Glomerular visceral epithelial cell (primary cell): ENCODE data around the gene KDM1A.

ENCODE experiments used
- DNase-seq: peaks from one replicate; pipeline ENCODE4 v3.0.0-alpha.2; 2016; ENCODE audit errors: extremely low spot score

The KDM1A gene

GRCh38 chr1:23110391-23110790 lies 91.1 kb downstream of the KDM1A start:
- no peak for DNase-seq

DNA sequence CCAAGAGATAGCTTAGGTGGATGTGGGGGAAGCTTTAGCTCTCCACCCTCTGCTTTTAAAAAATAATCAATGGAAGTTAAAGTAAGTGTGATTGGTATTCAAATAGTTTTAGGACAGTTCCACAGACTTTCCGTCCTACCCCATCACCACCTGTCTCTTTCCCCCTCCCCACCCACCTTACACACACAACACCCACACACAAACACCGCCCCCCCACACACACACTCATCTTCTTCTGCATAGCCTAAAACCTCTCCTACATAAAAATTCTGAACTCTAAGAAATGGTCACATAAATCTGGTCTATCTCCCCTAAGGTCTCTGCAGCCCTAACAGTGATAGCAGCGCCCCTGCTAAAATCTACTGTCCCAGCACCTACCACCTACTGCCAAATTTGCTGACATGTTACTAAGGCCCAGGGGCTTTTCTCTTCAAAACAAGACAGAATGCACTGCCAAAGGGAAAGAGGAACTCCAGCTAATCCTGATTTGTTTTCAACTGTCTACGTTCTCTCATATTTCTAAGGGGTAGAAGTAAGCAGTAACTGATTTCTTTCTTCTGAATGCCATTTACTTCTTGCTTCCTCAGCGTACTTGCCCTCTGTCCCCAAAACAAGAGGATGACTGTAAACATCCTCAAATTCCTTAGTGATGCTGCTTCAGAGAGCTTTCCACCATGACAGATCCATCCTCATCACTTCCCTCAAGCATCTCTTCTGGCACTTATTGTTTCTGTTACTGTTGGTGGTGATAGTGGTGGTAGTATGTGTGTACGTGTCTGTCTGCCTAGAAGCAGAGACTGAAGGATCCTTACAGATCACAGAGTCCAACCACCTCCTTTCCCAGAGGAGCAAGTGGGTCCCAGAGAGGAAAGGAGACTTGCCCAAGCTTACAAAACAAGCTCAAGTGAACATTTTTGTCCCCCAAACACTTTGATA lies 92.6 kb downstream of the KDM1A start:
- no peak for DNase-seq

GRCh38 chr1:23114424-23115079 lies 95.3 kb downstream of the KDM1A start:
- no peak for DNase-seq

GRCh38 chr1:23116216-23116836 lies 97.1 kb downstream of the KDM1A start:
- DNase-seq, result no peak

- DNase-seq, result peak; percentile 40
Observed at GRCh38 chr1:23116921-23117699, 97.8 kb downstream of the KDM1A start.

DNA sequence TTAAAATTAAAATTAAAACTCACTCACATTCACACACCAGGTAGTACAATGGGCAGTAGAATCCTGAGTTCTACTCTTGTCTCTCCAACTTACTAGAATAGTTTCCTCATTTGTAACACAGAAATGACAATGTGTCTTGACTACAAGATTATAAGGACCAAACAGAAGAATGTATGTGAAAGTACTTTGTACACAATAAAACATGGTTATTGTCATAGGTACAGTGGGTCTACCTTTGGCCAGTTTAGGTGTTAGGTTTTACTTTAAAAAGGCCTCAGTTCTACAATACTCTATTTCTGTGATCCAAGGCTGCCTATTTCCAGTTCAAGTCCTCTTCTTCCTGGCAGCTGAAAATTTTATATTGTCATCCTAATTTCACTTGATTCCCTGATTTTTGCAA lies 99.1 kb downstream of the KDM1A start:
- no peak for DNase-seq

GRCh38 chr1:23118957-23119792 lies 99.9 kb downstream of the KDM1A start:
- peak; percentile 27 for DNase-seq

DNA sequence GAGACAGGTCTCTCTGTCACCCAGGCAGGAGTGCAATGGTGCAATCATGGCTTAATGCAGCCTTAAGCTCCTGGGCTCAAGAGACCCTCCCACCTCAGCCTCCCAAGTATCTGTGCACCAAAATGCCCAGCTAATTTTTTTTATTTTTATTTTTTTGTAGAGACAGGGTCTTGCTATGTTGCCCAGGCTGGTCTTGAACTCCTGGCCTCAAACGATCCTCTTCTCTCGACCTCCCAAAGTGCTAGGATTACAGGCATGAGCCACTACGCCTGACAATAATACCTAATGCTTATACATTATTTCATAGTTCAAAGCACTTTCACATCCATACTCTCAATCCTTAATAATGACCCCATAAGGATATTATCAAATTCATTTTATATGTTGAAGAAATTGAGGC lies 101.1 kb downstream of the KDM1A start:
- no peak for DNase-seq

GRCh38 chr1:23122023-23122748 lies 102.9 kb downstream of the KDM1A start:
- DNase-seq, result peak; percentile 38

GRCh38 chr1:23122796-23123195 lies 103.5 kb downstream of the KDM1A start:
- DNase-seq, result no peak

- DNase-seq, result peak; percentile 36
Observed at GRCh38 chr1:23123528-23123927, 104.3 kb downstream of the KDM1A start.

DNA sequence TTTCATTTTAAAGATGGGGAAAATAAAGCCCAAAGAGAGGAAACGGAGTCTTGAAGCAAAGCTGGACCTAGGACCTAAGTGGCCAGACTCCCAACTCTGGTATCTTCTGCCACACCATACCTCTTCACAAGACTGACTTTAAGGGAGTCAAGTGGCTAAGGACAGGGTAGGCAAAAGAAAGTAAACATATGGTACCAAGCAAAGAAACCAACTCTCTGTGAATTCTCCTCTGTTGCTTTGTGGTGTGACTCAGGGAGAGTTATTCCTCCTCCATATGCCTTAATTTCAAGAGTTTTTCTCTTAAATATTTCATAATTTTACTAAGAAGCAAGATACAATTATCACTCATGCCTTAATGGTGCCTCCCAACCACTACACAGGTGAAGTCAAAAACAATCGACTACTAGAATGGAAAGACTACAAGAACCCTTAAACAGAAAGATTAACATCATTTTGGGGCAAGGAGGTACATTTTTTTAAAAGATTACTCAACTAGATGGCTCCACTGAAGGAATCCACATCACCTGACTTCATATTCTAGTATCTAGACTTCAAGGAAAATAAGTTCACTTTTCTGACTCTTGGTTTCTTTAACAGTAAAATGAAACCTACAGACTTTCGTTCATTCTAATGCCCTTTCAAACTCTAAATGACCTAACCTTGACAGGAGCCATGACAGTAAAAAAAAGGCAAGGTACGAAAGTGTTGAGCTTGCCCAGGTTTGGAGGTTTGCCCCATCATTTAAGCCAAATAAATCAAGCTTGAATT lies 105.2 kb downstream of the KDM1A start:
- DNase-seq, result no peak

- no peak for DNase-seq
Observed at GRCh38 chr1:23125489-23125888, 106.2 kb downstream of the KDM1A start.

DNA sequence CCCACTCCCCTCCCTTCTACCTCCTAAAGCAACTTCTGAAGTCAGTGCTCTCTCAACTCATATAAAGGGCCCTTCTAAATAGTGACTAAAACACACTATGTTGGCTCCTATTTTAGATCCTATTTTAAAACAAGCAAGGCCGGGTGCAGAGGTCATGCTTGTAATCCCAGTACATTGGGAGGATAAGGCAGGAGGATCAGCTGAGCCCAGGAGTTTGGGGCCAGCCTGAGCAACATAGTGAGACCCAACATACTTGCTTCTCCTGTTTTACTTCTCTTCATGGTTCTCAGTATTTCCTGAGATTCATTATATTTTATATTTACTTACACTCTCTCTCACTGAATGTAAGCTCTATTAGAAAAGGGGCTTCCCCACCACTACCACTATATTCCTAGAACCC lies 106.9 kb downstream of the KDM1A start:
- no peak for DNase-seq

DNA sequence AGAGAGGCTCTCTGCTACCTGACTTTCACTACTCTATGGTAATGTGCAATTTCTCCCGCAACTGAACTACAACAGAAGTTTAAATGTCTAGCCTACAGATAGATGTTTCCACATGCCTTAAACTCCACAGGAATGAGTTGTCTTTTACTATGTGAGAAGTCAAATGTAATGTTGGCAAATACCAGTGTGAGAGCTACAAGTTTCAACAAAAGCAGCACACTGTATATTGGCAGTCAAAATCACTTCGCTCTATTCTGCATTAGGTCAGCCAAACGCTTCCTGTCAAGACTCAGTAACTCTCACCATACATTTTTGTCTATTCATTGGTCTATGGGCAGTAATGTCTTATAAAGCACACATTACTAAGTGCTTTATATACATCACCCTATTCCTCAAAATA lies 107.5 kb downstream of the KDM1A start:
- no peak for DNase-seq

DNA sequence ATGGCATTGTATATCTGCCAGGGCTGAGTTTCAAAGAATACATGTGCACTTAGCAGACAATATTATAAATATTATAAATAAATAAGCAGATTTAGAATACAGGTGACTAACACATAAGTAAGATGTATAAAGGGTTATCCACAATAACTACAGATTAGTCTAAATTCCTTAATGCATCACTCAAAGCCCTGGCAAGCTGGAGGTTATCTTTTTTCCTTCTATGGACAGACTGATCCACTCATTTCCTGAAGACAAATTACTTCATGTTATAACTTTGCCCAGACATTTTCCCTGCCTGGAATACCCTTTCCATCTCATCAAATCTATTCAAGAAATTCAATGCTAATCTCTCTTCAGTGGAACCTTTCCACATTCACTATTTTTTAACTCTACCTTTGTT lies 110.6 kb downstream of the KDM1A start:
- no peak for DNase-seq

DNA sequence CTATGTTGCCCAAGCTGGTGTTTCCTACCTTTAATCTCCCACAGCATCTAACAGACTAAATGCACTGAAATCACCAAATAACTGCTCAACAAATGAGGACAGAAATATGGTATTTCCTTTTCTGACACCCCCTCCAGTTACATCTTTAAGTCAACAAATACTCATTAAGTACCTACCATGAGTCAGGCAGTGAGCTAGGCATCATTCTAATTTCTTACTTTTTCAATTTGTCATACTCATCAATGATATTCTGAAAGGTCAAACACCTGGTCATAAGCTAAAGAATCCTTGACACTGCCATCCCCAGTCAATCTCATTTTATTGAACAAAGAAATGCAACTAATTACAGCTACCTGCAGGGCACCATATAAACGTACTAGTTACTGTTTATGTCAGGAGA lies 112.8 kb downstream of the KDM1A start:
- no peak for DNase-seq
